GM19463 (cell line): Measurements from ENCODE around the gene LINC00305.

Experiments
- ATAC-seq: cut with Tn5 transposase; IDR thresholded peaks from one replicate; pipeline ENCODE4 v1.9.1; 2021; ENCODE audit warnings: mild to moderate bottlenecking, moderate library complexity; ENCODE audit not compliant: unreplicated experiment

Gene LINC00305

GRCh38 chr18:64037812-64038414 is 111.0 kb downstream of the LINC00305 start:
- peak; percentile 74 for ATAC-seq

GRCh38 chr18:64032312-64032711 is 116.6 kb downstream of the LINC00305 start:
- ATAC-seq, result no peak

GRCh38 chr18:64031411-64031810 is 117.5 kb downstream of the LINC00305 start:
- no peak for ATAC-seq
